Lower leg skin (tissue), 4 donors: Measurements from ENCODE around the gene GRAMD2A. TPM values are rescaled to one million over a fixed set of nuclear protein-coding genes. Genes with fewer than 3 reads are reported as not detected.

Source experiments
- DNase-seq, 2 donors: peaks; one replicate each; pipeline ENCODE4 v3.0.0-alpha.2; 2019; ENCODE audit warnings: low spot score in 2 of 2
- H3K4me3 ChIP-seq: fragments of 200-600 bp; sonication (generic); 2 replicates; pipeline ENCODE4 v1.5.1; 2017; ENCODE audit warnings: mild to moderate bottlenecking, low read depth; ENCODE audit not compliant: poor library complexity, severe bottlenecking
- POLR2A ChIP-seq, 2 donors: fragments of 450-650 bp; IDR thresholded peaks; one replicate each; pipeline ENCODE4 v1.6.1; 2016 to 2017; ENCODE audit warnings: antibody characterized with exemption in 2 of 2, mild to moderate bottlenecking in 1 of 2, moderate library complexity in 1 of 2
- WGBS, 2 donors: methylation state at CpG; one replicate each; pipeline ENCODE4 v1.1.5; 2018; 5-methylcytosine and 5-hydroxymethylcytosine counted together
- intact Hi-C: fragments of 100-400 bp; cut with DNase I; formaldehyde crosslinking; loops from one replicate; pipeline ENCODE4 v1.15.0; 2023; ENCODE audit warnings: low total_unique reads
- total RNA-seq, 4 donors: library from RNA; depleted of rRNA; stranded (reverse); fragments of >200 nt; gene quantifications; one replicate each; pipeline ENCODE4 v1.1.0, GENCODE V29; 2016
- TF ChIP-seq, protein P1 (sequence below), 3 donors: fragments of 450-650 bp; IDR thresholded peaks; one replicate each; pipeline ENCODE4 v1.5.1; 2016; ENCODE audit warnings: antibody characterized with exemption in 3 of 3, mild to moderate bottlenecking in 3 of 3, moderate library complexity in 2 of 3

The GRAMD2A gene
- total RNA-seq: 1 to 10 TPM; 4.6 to 5.9 (median 5.1) TPM

GRCh38 chr15:72197460-72198355 is at the start of gene GRAMD2A:
GRAMD2A (minus strand) TSS chr15:72197787.
- intact Hi-C loops: no loop called here
- no peak for TF ChIP-seq POLR2A (IDR thresholded peaks at IDR 0.05)
- TF ChIP-seq, protein P1, sequence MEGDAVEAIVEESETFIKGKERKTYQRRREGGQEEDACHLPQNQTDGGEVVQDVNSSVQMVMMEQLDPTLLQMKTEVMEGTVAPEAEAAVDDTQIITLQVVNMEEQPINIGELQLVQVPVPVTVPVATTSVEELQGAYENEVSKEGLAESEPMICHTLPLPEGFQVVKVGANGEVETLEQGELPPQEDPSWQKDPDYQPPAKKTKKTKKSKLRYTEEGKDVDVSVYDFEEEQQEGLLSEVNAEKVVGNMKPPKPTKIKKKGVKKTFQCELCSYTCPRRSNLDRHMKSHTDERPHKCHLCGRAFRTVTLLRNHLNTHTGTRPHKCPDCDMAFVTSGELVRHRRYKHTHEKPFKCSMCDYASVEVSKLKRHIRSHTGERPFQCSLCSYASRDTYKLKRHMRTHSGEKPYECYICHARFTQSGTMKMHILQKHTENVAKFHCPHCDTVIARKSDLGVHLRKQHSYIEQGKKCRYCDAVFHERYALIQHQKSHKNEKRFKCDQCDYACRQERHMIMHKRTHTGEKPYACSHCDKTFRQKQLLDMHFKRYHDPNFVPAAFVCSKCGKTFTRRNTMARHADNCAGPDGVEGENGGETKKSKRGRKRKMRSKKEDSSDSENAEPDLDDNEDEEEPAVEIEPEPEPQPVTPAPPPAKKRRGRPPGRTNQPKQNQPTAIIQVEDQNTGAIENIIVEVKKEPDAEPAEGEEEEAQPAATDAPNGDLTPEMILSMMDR (IDR thresholded peaks at IDR 0.05): no peak
- peak within 1 kb of the TSS; percentile 29 for H3K4me3 ChIP-seq
- WGBS, 2 donors: 6 to 27% methylated on average over 23 to 59 of the region's 83 CpGs
- DNase-seq: peak in 1 of 2 donors; percentile 84

- no peak for TF ChIP-seq POLR2A (IDR thresholded peaks at IDR 0.05)
- TF ChIP-seq, protein P1 (IDR thresholded peaks at IDR 0.05): no peak
- intact Hi-C loops: no loop called here
- 73 to 74% methylated on average over 2 of the region's 2 CpGs for WGBS, 2 donors
Measured at GRCh38 chr15:72242775-72243370, 45.3 kb upstream of the GRAMD2A start.

GRCh38 chr15:72239652-72240051 is 42.1 kb upstream of the GRAMD2A start:
- no peak overlapping the region for H3K4me3 ChIP-seq
- TF ChIP-seq POLR2A (IDR thresholded peaks at IDR 0.05): no peak
- TF ChIP-seq, protein P1 (IDR thresholded peaks at IDR 0.05): no peak
- intact Hi-C loops: no loop called here
- no peak for DNase-seq

More at GRCh38 chr15:72242775-72243370, 45.3 kb upstream of the GRAMD2A start:
- DNase-seq: no peak
- H3K4me3 ChIP-seq: no peak overlapping the region

DNA sequence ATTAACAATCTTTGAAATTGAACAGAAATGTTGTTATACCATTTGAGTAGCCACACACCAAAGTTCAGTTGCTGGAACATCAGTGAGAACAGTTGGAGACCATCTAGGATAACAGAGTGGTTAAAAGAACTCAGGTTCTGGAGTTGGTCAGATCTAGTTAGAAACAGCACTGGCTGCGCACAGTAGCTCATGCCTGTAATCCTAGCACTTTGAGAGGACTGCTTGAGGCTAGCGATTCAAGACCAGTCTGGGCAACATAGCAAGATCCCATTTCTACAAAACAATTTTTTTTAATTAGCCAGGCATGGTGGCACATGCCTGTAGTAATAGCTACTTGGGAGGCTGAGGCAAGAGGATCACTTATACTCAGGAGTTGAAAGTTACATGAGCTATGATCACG is 41.0 kb upstream of the GRAMD2A start:
- intact Hi-C loops: no loop called here
- TF ChIP-seq POLR2A (IDR thresholded peaks at IDR 0.05): no peak
- TF ChIP-seq, protein P1 (IDR thresholded peaks at IDR 0.05): no peak
- peak in 1 of 2 donors; percentile 50 for DNase-seq

DNA sequence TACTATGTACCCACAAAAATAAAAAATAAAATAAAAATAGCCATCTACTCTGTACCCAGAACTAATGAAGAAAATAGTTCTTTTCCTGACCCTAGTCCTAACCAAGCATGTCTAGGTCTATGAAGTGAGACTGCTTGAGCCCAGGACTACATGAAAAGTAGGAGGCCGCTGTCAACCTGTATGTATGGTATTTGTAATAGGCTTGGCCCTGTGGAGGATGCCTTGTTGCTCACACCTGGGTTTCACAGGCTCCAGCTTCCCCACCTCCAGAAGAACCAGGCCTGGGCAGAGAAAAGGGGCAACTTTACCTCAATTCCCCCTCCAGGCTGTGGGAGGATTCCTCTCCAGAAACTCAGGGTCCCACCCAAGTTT is 40.3 kb upstream of the GRAMD2A start:
- DNase-seq: peak in 1 of 2 donors; percentile 43
- TF ChIP-seq, protein P1 (IDR thresholded peaks at IDR 0.05): no peak
- no peak for TF ChIP-seq POLR2A (IDR thresholded peaks at IDR 0.05)
- no peak overlapping the region for H3K4me3 ChIP-seq
- intact Hi-C loops: no loop called here
- 80 to 85% methylated on average over 1 of the region's 1 CpG for WGBS, 2 donors

More for the DNA sequence above, 41.0 kb upstream of the GRAMD2A start:
- 94% methylated on average over 3 of the region's 3 CpGs for WGBS, 2 donors
- no peak overlapping the region for H3K4me3 ChIP-seq
